A549 (cell line): ENCODE data around the gene KATNAL1. TPM values are rescaled to one million over a fixed set of nuclear protein-coding genes. Genes with fewer than 3 reads are reported as not detected.
"Not testable (repeated sequence)": the region's sequence is repeated elsewhere in the genome, so short reads cannot be mapped to it uniquely, and the experiment has no call there.

ENCODE experiments used
- ATAC-seq, 2 experiments: fragments of 200-7000 bp in 1 of 2; fragments of >200 bp in 1 of 2; cut with Nextera tagmentation in 1 of 2; cut with Tn5 transposase in 1 of 2; 3 replicates each; pipeline versions ENCODE4 v1.8.0 to v1.9.1; 2018 to 2020; ENCODE audit warnings: mild to moderate bottlenecking in 1 of 2, moderate library complexity in 1 of 2
- CTCF ChIA-PET: fragments of 300-600 bp; sonication (Branson Sonifier 250); formaldehyde crosslinking; extraction: SDS; loops from one replicate; lab custom pipeline; 2021; ENCODE audit warnings: antibody characterized with exemption, inconsistent platforms; lab: Yijun Ruan, JAX
- POLR2A ChIA-PET: fragments of 350-600 bp; formaldehyde crosslinking; extraction: SDS; loops from one replicate; lab custom pipeline; 2021; ENCODE audit warnings: antibody characterized with exemption, inconsistent platforms; lab: Yijun Ruan, JAX
- DNase-seq, 2 experiments: peaks; one replicate each; pipeline versions ENCODE4 v3.0.0 to v3.0.0-alpha.2; 2011 to 2016; ENCODE audit warnings: low read depth in 1 of 2, low spot score in 1 of 2
- FAIRE-seq: peaks from 2 replicates; lab custom pipeline; 2011; peaks lifted over from hg19 to GRCh38; lab: Jason Lieb, UNC
- H3K27ac ChIP-seq, 2 experiments: fragments of >200 bp; sonication (Bioruptor Twin); formaldehyde crosslinking; 3 replicates each; pipeline ENCODE4 v1.5.1; 2016 to 2017
- H3K4me1 ChIP-seq: fragments of >200 bp; sonication (Bioruptor Twin); formaldehyde crosslinking; 3 replicates; pipeline ENCODE4 v1.6.1; 2016
- H3K4me2 ChIP-seq: fragments of >200 bp; sonication (Bioruptor Twin); formaldehyde crosslinking; 3 replicates; pipeline ENCODE4 v1.6.1; 2016
- H3K4me3 ChIP-seq: fragments of >200 bp; sonication (Bioruptor Twin); formaldehyde crosslinking; 3 replicates; pipeline ENCODE4 v1.5.1; 2016
- H3K9me3 ChIP-seq: fragments of >200 bp; sonication (Bioruptor Twin); formaldehyde crosslinking; 3 replicates; pipeline ENCODE4 v1.6.1; 2016
- CHD4 ChIP-seq: fragments of 200-600 bp; sonication (generic); IDR thresholded peaks from 2 replicates; pipeline ENCODE4 v1.6.1; 2016; ENCODE audit warnings: antibody characterized with exemption, mild to moderate bottlenecking, borderline replicate concordance
- CTCF ChIP-seq: fragments of >200 bp; sonication (Bioruptor Twin); formaldehyde crosslinking; IDR thresholded peaks from 3 replicates; pipeline ENCODE4 v1.5.1; 2016
- E2F6 ChIP-seq: IDR thresholded peaks from 2 replicates; pipeline ENCODE4 v1.6.1; 2012; ENCODE audit warnings: low read depth, borderline replicate concordance
- ELK1 ChIP-seq: fragments of 150-350 bp; IDR thresholded peaks from 2 replicates; pipeline ENCODE4 v1.6.1; 2014; ENCODE audit warnings: low read depth, mild to moderate bottlenecking, low read length
- ESRRA ChIP-seq: fragments of 150-350 bp; IDR thresholded peaks from 2 replicates; pipeline ENCODE4 v1.6.1; 2014; ENCODE audit warnings: mild to moderate bottlenecking, low read length, borderline replicate concordance
- FOSL2 ChIP-seq, 2 experiments: fragments of 450-650 bp in 1 of 2; fragments of >200 bp in 1 of 2; sonication (Bioruptor Twin) in 1 of 2; formaldehyde crosslinking; IDR thresholded peaks; 2 replicates each; pipeline versions ENCODE4 v1.5.0 to v1.6.1; 2016 to 2020; ENCODE audit warnings: mild to moderate bottlenecking in 1 of 2, moderate library complexity in 1 of 2
- HDAC2 ChIP-seq: fragments of 200-600 bp; sonication (generic); IDR thresholded peaks from 2 replicates; pipeline ENCODE4 v1.6.1; 2016
- HOXA7 ChIP-seq: fragments of 250-450 bp; sonication (Bioruptor Pico); IDR thresholded peaks from 2 replicates; pipeline ENCODE4 v1.5.0; 2020; ENCODE audit warnings: mild to moderate bottlenecking, moderate library complexity
- JUNB ChIP-seq: fragments of >200 bp; sonication (Bioruptor Twin); formaldehyde crosslinking; IDR thresholded peaks from 2 replicates; pipeline ENCODE4 v1.6.1; 2016
- MAZ ChIP-seq: fragments of 150-350 bp; IDR thresholded peaks from 2 replicates; pipeline ENCODE4 v1.6.1; 2014; ENCODE audit warnings: antibody characterized with exemption, low read depth, low read length, borderline replicate concordance
- MYC ChIP-seq: IDR thresholded peaks from 2 replicates; pipeline ENCODE4 v1.6.1; 2012; ENCODE audit warnings: mild to moderate bottlenecking, inconsistent platforms, low read length, improper control_type of control experiment, borderline replicate concordance
- NFE2L2 ChIP-seq: fragments of 150-350 bp; conservative IDR thresholded peaks from 2 replicates; pipeline ENCODE4 v1.6.1; 2014; ENCODE audit warnings: low read length
- POLR2AphosphoS2 ChIP-seq: conservative IDR thresholded peaks from 2 replicates; pipeline ENCODE4 v1.6.1; 2012; ENCODE audit warnings: low read length, improper control_type of control experiment, inconsistent platforms
- RCOR1 ChIP-seq: fragments of 150-350 bp; IDR thresholded peaks from 2 replicates; pipeline ENCODE4 v1.6.1; 2014; ENCODE audit warnings: antibody characterized with exemption, low read length, low read depth
- REST ChIP-seq: fragments of 200-600 bp; sonication (generic); IDR thresholded peaks from 2 replicates; pipeline ENCODE4 v1.6.1; 2016; ENCODE audit warnings: antibody characterized with exemption, mild to moderate bottlenecking, moderate library complexity
- SREBF2 ChIP-seq: fragments of 450-650 bp; IDR thresholded peaks from 2 replicates; pipeline ENCODE4 v1.6.1; 2014; ENCODE audit warnings: mild to moderate bottlenecking, moderate library complexity
- TP53 ChIP-seq: fragments of 250-450 bp; sonication (Bioruptor Pico); IDR thresholded peaks from 2 replicates; pipeline ENCODE4 v1.5.0; 2021; ENCODE audit warnings: mild to moderate bottlenecking, moderate library complexity
- ZC3H11A ChIP-seq: fragments of 450-650 bp; IDR thresholded peaks from 2 replicates; pipeline ENCODE4 v1.6.1; 2014; ENCODE audit warnings: antibody characterized with exemption, mild to moderate bottlenecking
- WGBS: methylation state at CpG from one replicate; pipeline ENCODE4 v1.1.6; 2017; ENCODE audit errors: missing lambda C conversion rate; 5-methylcytosine and 5-hydroxymethylcytosine counted together
- polyA plus RNA-seq, 4 experiments: library from polyadenylated mRNA; depleted of rRNA in 3 of 4; stranded (reverse); fragments of >200 nt; fragmentation: RNase III in 1 of 4; extraction: RNeasy Plus Mini Kit Qiagen cat#74134 plus additional on column Dnase treatment in 1 of 4; gene quantifications; 2 replicates in 3 of 4; 3 replicates in 1 of 4; pipeline ENCODE4 v1.2.3, GENCODE V29; 2011 to 2017

Gene KATNAL1
- polyA plus RNA-seq, 2 of the 4 experiments (the other 2 are of a cell fraction): 7.9 to 10.5 TPM

GRCh38 chr13:30266756-30267155 lies 40.6 kb downstream of the KATNAL1 start:
- DNase-seq (no peak), FAIRE-seq (no peak), ATAC-seq (no peak)
- no peak overlapping the region for H3K27ac ChIP-seq
- WGBS: 79% methylated on average over 2 of the region's 2 CpGs
- no peaks in the 10 kb centered on the region for H3K9me3 ChIP-seq
- H3K4me2 ChIP-seq: no peak overlapping the region
- ChIA-PET CTCF (no interaction called here), POLR2A (no interaction called here)
- H3K4me3 ChIP-seq: no peak overlapping the region
- H3K4me1 ChIP-seq: no peaks in the 10 kb centered on the region
- TF ChIP-seq MAZ (no peak), HDAC2 (no peak), ESRRA (no peak), CHD4 (no peak), CTCF (no peak), REST (no peak), JUNB (no peak), POLR2AphosphoS2 (no peak), ZC3H11A (no peak), TP53 (CRISPR knock-in tag) (no peak), E2F6 (no peak), NFE2L2 (no peak), MYC (no peak)

- DNase-seq, POLR2A ChIA-PET: not testable (repeated sequence)
Observed at GRCh38 chr13:30259149-30259733, 48.1 kb downstream of the KATNAL1 start.

GRCh38 chr13:30257468-30258099 lies 49.8 kb downstream of the KATNAL1 start:
- CTCF ChIA-PET: interaction anchor here (0.6 kb wide), 1 partner anchor 205 kb away, joined by 3 read pairs; no protein-coding TSS in a partner anchor
- Histone ChIP-seq H3K4me3 (no peak overlapping the region), H3K4me1 (peaks cover 17% of the 10 kb centered on the region; the same call in 2 of the 3 replicates), H3K4me2 (no peak overlapping the region), H3K9me3 (no peaks in the 10 kb centered on the region), H3K27ac (no peak overlapping the region)
- no peak for TF ChIP-seq CTCF
- TF ChIP-seq HOXA7 (CRISPR knock-in tag): no peak
- TF ChIP-seq SREBF2: no peak
- TF ChIP-seq ESRRA: no peak
- TF ChIP-seq FOSL2 (IDR thresholded peaks at IDR 0.05): no peak
- no peak for TF ChIP-seq FOSL2 (CRISPR knock-in tag; IDR thresholded peaks at IDR 0.05)
- no peak for TF ChIP-seq ELK1
- no peak for TF ChIP-seq CHD4
- no peak for TF ChIP-seq RCOR1
- whole genome bisulfite sequencing: 16% methylated on average over 2 of the region's 6 CpGs
- peak in 1 of 2 experiments; percentile 38; a peak in 3 of 6 replicates for ATAC-seq
- no peak for DNase-seq
- no peak for FAIRE-seq
- POLR2A ChIA-PET: no interaction called here

More at GRCh38 chr13:30259149-30259733, 48.1 kb downstream of the KATNAL1 start:
- FAIRE-seq, H3K9me3 ChIP-seq, H3K4me3 ChIP-seq, H3K4me2 ChIP-seq, H3K27ac ChIP-seq, CTCF ChIA-PET, ATAC-seq: not testable (repeated sequence)
- H3K4me1 ChIP-seq: peaks cover 17% of the 10 kb centered on the region; the same call in 2 of the 3 replicates
- WGBS: 92% methylated on average over 17 of the region's 22 CpGs
